Common myeloid progenitor, CD34-positive (primary cell): ENCODE results near the gene FRS2.

ENCODE experiments used
- CTCF ChIA-PET: fragments of 350-600 bp; sonication (Branson Sonifier 250); formaldehyde crosslinking; loops from one replicate; lab custom pipeline; 2021; ENCODE audit warnings: antibody characterized with exemption; lab: Charles Lee
- POLR2A ChIA-PET: fragments of 350-600 bp; sonication (Branson Sonifier 250); formaldehyde crosslinking; loops from one replicate; lab custom pipeline; 2021; ENCODE audit warnings: antibody characterized with exemption; lab: Charles Lee
- DNase-seq, 3 donors: peaks; one replicate each; pipeline versions ENCODE4 v3.0.0 to v3.0.0-alpha.2; 2013
- H3K27ac ChIP-seq, 2 experiments: 1 replicate in 1 of 2; 2 replicates in 1 of 2; pipeline ENCODE4 v1.7.0; 2013; ENCODE audit warnings: inconsistent platforms in 2 of 2, low read length in 2 of 2, mild to moderate bottlenecking in 2 of 2, low read depth in 1 of 2, moderate library complexity in 1 of 2; ENCODE audit not compliant: severe bottlenecking in 2 of 2, insufficient read depth in 1 of 2, poor library complexity in 1 of 2
- H3K27me3 ChIP-seq, 5 experiments: replicated peaks in 2 of 5; 1 replicate in 3 of 5; 2 replicates in 2 of 5; pipeline versions ENCODE4 v1.6.1 to v1.7.0; 2013; ENCODE audit warnings: low read length in 4 of 5, mild to moderate bottlenecking in 2 of 5, moderate library complexity in 2 of 5, inconsistent platforms in 1 of 5; ENCODE audit not compliant: insufficient read depth in 5 of 5, control insufficient read depth in 4 of 5
- H3K36me3 ChIP-seq, 4 experiments: 1 replicate in 2 of 4; 2 replicates in 2 of 4; pipeline versions ENCODE4 v1.6.1 to v1.7.0; 2013; ENCODE audit warnings: low read length in 3 of 4, control low read depth in 1 of 4, mild to moderate bottlenecking in 1 of 4; ENCODE audit not compliant: control insufficient read depth in 4 of 4, insufficient read depth in 4 of 4
- H3K4me1 ChIP-seq, 4 experiments: 1 replicate in 3 of 4; 2 replicates in 1 of 4; pipeline versions ENCODE4 v1.6.1 to v1.7.1; 2013; ENCODE audit warnings: low read length in 3 of 4, mild to moderate bottlenecking in 3 of 4, control low read depth in 1 of 4, inconsistent platforms in 1 of 4, moderate library complexity in 1 of 4; ENCODE audit not compliant: control insufficient read depth in 4 of 4, insufficient read depth in 4 of 4; ENCODE audit errors: control extremely low read depth in 1 of 4
- H3K4me3 ChIP-seq, 7 experiments: 1 replicate in 4 of 7; 2 replicates in 3 of 7; pipeline versions ENCODE4 v1.5.1 to v1.7.0; 2013; ENCODE audit warnings: mild to moderate bottlenecking in 7 of 7, low read length in 6 of 7, moderate library complexity in 6 of 7, inconsistent platforms in 2 of 7, low read depth in 2 of 7, control low read depth in 1 of 7; ENCODE audit not compliant: insufficient read depth in 4 of 7, control insufficient read depth in 1 of 7; ENCODE audit errors: extremely low read depth in 1 of 7
- H3K9me3 ChIP-seq, 5 experiments: 1 replicate in 4 of 5; 2 replicates in 1 of 5; pipeline versions ENCODE4 v1.6.1 to v1.7.1; 2013; ENCODE audit warnings: low read length in 4 of 5, mild to moderate bottlenecking in 2 of 5, inconsistent platforms in 1 of 5, low read depth in 1 of 5, moderate library complexity in 1 of 5; ENCODE audit not compliant: control insufficient read depth in 4 of 5, insufficient read depth in 2 of 5; ENCODE audit errors: control extremely low read depth in 1 of 5
- WGBS: methylation state at CpG from one replicate; pipeline ENCODE4 v1.1.5; 2013; ENCODE audit not compliant: insufficient coverage; 5-methylcytosine and 5-hydroxymethylcytosine counted together

The FRS2 gene

GRCh38 chr12:69430942-69431590, 39.1 kb upstream of the FRS2 start:
- H3K4me1 ChIP-seq: no peaks in the 10 kb centered on the region
- H3K27me3 ChIP-seq: no peaks in the 10 kb centered on the region
- H3K27ac ChIP-seq: no peak overlapping the region
- H3K36me3 ChIP-seq: no peaks in the 10 kb centered on the region
- ChIA-PET CTCF (interaction anchor here (0.6 kb wide), 1 partner anchor 373 kb away, joined by 3 read pairs; no protein-coding TSS in a partner anchor), POLR2A (no interaction called here)
- 96% methylated on average over 5 of the region's 8 CpGs for WGBS
- no peaks in the 10 kb centered on the region for H3K9me3 ChIP-seq
- no peak for DNase-seq
- H3K4me3 ChIP-seq: no peak overlapping the region

DNA sequence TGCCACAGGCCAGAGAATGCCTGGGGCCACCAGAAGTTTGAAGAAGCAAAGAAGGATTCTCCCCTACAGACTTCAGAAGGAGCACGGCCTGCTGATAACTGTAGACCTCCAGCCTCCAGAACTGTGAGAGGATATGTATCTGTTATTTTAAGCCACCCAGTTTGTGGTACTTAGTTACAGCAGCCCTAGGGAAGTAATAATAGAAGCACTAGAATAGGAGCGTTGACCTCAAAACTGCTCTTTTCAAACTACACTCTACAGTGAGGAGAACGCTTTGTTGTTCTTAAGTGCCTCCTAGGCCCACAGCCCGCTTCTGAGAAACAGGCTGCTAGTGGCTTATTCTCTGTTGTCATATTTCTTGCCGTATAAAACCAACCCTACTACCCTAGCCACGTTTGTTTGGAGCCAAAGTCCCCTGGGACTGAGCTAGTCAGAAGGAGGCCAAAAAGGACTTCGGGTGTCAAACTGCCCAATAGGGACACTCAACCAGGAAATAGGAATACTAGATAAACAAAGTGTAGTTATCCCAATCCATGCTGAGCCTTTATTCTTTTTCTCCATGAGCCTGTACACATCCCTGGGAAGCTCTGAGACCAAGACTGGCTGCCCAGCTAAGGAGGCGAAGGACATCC, 38.5 kb upstream of the FRS2 start:
- CTCF ChIA-PET: no interaction called here
- Histone ChIP-seq H3K27me3 (no peaks in the 10 kb centered on the region), H3K36me3 (no peaks in the 10 kb centered on the region), H3K9me3 (no peaks in the 10 kb centered on the region), H3K4me1 (no peaks in the 10 kb centered on the region), H3K27ac (no peak overlapping the region), H3K4me3 (no peak overlapping the region)
- 87% methylated on average over 3 of the region's 8 CpGs for WGBS
- POLR2A ChIA-PET: no interaction called here
- DNase-seq: no peak

DNA sequence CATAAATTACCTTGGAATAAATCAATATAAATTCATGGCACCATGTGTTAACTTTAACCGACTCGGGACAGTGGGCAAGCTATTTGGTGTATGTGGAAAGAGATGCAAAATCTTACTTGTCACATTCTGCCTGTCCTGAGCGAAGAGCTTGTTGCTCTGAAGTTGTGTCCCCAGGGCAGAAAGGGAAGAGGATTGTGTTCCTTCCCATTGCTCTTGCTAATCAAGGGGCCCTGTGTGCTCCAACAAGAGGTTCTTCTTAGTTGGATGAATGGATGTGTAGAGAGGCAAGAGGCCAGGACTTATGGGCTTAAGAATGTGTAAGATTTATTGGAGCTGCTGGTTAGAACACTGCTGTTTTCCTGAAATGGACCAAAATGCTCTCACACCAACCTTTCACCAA, 36.5 kb upstream of the FRS2 start:
- CTCF ChIA-PET: interaction anchor here (1.4 kb wide), 1 partner anchor 17 kb away, joined by 3 read pairs; no protein-coding TSS in a partner anchor

DNA sequence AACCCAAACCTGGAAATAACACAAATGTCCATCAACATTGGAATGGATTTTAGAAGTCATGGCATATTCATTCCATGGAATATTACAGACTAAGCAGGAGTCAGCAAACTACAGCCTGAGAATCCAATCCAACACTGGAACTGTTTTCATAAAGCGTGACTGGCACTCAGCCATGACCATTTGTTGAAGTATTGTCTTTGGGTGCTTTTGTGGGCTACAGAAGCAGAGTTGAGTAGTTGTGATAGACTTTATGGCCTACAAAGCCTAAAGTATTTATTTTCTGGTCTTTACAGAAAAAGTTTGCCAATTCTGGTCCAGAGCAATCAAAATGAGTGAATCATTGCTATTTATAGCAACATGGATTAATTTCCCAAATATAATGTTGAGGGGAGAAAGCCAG, 34.5 kb upstream of the FRS2 start:
- no peak overlapping the region for H3K27ac ChIP-seq
- no peaks in the 10 kb centered on the region for H3K36me3 ChIP-seq
- H3K27me3 ChIP-seq: no peaks in the 10 kb centered on the region
- ChIA-PET CTCF (no interaction called here), POLR2A (no interaction called here)
- no peaks in the 10 kb centered on the region for H3K4me1 ChIP-seq
- WGBS: 100% methylated on average over 1 of the region's 1 CpG
- no peaks in the 10 kb centered on the region for H3K9me3 ChIP-seq
- no peak overlapping the region for H3K4me3 ChIP-seq
- no peak for DNase-seq

More for the DNA sequence above, 36.5 kb upstream of the FRS2 start:
- Histone ChIP-seq H3K9me3 (no peaks in the 10 kb centered on the region), H3K4me1 (no peaks in the 10 kb centered on the region), H3K27ac (no peak overlapping the region), H3K36me3 (no peaks in the 10 kb centered on the region), H3K4me3 (no peak overlapping the region), H3K27me3 (no peaks in the 10 kb centered on the region)
- WGBS: 100% methylated on average over 1 of the region's 3 CpGs
- no peak for DNase-seq
- POLR2A ChIA-PET: no interaction called here

DNA sequence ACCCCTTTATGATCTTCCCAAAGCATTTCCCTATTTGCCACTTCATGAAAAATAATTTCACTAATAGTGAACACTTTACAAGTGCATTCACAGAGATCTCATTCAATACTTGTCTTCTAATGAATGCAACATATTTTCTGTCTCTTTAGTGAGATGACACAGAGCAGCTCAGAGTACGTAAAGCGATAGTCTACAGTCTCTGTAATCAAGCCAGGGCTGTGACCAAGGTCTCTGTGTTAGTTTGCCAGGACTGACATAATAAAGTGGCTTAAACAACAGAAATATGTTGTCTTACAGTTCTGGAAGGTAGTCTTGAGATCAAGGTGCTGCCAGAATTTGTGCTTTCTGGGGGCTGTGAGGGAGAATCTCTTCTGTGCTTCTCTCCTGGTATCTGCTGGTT, 33.1 kb upstream of the FRS2 start:
- Histone ChIP-seq H3K4me1 (no peaks in the 10 kb centered on the region), H3K4me3 (no peak overlapping the region), H3K36me3 (no peaks in the 10 kb centered on the region), H3K27me3 (no peaks in the 10 kb centered on the region), H3K9me3 (no peaks in the 10 kb centered on the region), H3K27ac (no peak overlapping the region)
- CTCF ChIA-PET: no interaction called here
- 75% methylated on average over 2 of the region's 2 CpGs for WGBS
- POLR2A ChIA-PET: no interaction called here
- DNase-seq: no peak

- Histone ChIP-seq H3K36me3 (no peaks in the 10 kb centered on the region), H3K4me3 (no peak overlapping the region), H3K27me3 (no peaks in the 10 kb centered on the region), H3K4me1 (no peaks in the 10 kb centered on the region), H3K9me3 (no peaks in the 10 kb centered on the region), H3K27ac (no peak overlapping the region)
- CTCF ChIA-PET: no interaction called here
- POLR2A ChIA-PET: no interaction called here
- 83% methylated on average over 3 of the region's 3 CpGs for WGBS
- DNase-seq: peak in 2 of 3 donors; percentile 6 to 22
Observed at GRCh38 chr12:69438539-69438938, 31.6 kb upstream of the FRS2 start.

- no peaks in the 10 kb centered on the region for H3K36me3 ChIP-seq
- no peak overlapping the region for H3K4me3 ChIP-seq
- H3K27ac ChIP-seq: no peak overlapping the region
- no peaks in the 10 kb centered on the region for H3K27me3 ChIP-seq
- ChIA-PET POLR2A (no interaction called here), CTCF (interaction anchor here (0.6 to 1.1 kb wide), 2 partner anchors 51 to 132 kb away, joined by 3 read pairs; no protein-coding TSS in a partner anchor)
- 100% methylated on average over 3 of the region's 3 CpGs for WGBS
- no peaks in the 10 kb centered on the region for H3K9me3 ChIP-seq
- H3K4me1 ChIP-seq: no peaks in the 10 kb centered on the region
- DNase-seq: no peak
Observed at GRCh38 chr12:69440016-69440415, 30.2 kb upstream of the FRS2 start.
